ENCODE measurements around the gene NALCN. TPM values are rescaled to one million over a fixed set of nuclear protein-coding genes. Genes with fewer than 3 reads are reported as not detected.

The NALCN gene
- total RNA-seq, 2 experiments from 2014 or later, result not detected

DNA sequence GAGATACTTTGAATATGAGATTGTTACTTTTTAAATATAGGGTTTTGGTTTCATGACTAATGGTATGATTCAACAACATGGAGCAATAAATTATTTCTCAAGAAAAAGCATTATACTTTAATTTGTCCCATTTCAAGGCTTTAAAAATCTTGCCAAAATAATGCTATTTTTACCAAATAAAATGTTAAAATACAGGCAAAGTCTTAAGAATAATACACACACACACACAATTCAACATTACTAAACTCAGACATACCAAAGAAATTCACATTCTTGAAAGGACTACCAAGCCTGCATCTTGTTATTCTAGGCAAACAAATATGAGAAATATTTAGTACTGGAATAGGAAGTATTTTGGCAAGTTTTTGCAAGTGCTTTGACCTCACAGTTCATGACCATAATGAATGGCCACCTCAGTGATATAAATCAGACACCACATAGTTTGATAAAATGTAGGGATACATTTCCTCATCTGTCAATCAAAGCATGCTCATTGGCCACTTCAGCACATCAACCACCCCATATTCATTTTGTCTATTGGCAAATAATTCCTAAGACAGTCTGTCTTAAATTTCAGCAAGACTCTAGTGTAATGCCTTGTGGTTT lies 107.2 kb downstream of the NALCN start:
- ChIA-PET POLR2A (no interaction called here), CTCF (no interaction called here)
- DNase-seq (no peak), ATAC-seq (ENCODE audit: poor library complexity) (no peak)
- Histone ChIP-seq H3K4me1 (ENCODE audit: insufficient read depth, low read length) (no peaks in the 10 kb centered on the region), H3K4me3 (ENCODE audit: low read length) (no peak overlapping the region), H3K27ac (ENCODE audit: low read depth in 1 of 2, low read length in 2 of 2) (no peak overlapping the region), H3K36me3 (ENCODE audit: insufficient read depth, low read length) (no peaks in the 10 kb centered on the region), H3K9me3 (ENCODE audit: control insufficient read depth in 1 of 2, insufficient read depth in 1 of 2, low read length in 2 of 2) (peaks cover 0 to 5% of the 10 kb centered on the region in 2 experiments), H3K27me3 (ENCODE audit: control insufficient read depth in 1 of 2, insufficient read depth in 2 of 2, low read length in 2 of 2) (no peaks in the 10 kb centered on the region)
- no peak overlapping the region for H3K4me3 Mint-ChIP-seq
- H3K36me3 Mint-ChIP-seq (ENCODE audit: low read depth), result no peaks in the 10 kb centered on the region
- TF ChIP-seq, protein P1, sequence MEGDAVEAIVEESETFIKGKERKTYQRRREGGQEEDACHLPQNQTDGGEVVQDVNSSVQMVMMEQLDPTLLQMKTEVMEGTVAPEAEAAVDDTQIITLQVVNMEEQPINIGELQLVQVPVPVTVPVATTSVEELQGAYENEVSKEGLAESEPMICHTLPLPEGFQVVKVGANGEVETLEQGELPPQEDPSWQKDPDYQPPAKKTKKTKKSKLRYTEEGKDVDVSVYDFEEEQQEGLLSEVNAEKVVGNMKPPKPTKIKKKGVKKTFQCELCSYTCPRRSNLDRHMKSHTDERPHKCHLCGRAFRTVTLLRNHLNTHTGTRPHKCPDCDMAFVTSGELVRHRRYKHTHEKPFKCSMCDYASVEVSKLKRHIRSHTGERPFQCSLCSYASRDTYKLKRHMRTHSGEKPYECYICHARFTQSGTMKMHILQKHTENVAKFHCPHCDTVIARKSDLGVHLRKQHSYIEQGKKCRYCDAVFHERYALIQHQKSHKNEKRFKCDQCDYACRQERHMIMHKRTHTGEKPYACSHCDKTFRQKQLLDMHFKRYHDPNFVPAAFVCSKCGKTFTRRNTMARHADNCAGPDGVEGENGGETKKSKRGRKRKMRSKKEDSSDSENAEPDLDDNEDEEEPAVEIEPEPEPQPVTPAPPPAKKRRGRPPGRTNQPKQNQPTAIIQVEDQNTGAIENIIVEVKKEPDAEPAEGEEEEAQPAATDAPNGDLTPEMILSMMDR (IDR thresholded peaks at IDR 0.05), result no peak
- peaks cover 4% of the 10 kb centered on the region for H3K27me3 Mint-ChIP-seq
- intact Hi-C loops (cut with DNase I, micrococcal nuclease), result no loop called here
- no peaks in the 10 kb centered on the region for H3K4me1 Mint-ChIP-seq (ENCODE audit: low read depth)
- H3K27ac Mint-ChIP-seq, result no peak overlapping the region
- H3K9me3 Mint-ChIP-seq, result peaks cover 3% of the 10 kb centered on the region

DNA sequence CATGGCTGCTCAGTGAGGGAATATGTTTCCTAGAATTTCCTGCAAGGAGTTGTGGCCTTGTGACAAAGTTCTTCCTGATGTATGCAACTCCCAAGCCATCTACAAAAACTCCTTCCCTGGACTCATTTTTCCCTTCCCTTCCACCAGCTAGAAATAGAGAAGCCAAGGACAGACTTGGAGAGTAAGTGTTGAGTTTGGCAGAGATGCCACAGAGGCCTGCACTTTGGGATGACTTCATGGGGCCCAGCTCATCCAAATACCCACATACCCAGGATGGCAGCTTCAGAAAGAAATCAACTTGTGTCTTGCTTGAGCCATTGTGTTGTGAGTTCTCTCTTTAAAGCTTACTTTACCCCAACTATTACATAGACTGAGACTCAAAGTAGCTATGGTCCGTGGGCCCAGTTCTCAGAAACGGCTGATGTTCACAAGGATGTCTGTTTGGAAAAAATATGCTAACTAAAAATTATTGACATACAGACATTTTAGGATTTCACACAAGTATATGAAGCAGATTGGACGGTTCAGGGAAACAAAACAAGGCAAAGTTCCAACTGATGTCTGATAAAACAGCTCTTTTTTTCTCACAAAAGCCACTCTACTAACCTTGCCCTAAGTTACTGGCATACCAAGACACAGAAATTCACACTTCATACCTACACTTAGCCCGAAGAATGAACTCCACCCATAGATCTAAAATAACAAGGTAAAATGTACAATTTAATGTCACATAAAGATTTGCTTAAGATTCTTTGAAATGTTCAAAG lies 107.9 kb downstream of the NALCN start:
- ChIA-PET POLR2A (no interaction called here), CTCF (no interaction called here)
- Histone ChIP-seq H3K4me3 (ENCODE audit: low read length) (no peak overlapping the region), H3K9me3 (ENCODE audit: control insufficient read depth in 1 of 2, insufficient read depth in 1 of 2, low read length in 2 of 2) (peaks cover 0 to 5% of the 10 kb centered on the region in 2 experiments), H3K36me3 (ENCODE audit: insufficient read depth, low read length) (no peaks in the 10 kb centered on the region), H3K27me3 (ENCODE audit: control insufficient read depth in 1 of 2, insufficient read depth in 2 of 2, low read length in 2 of 2) (no peaks in the 10 kb centered on the region), H3K4me1 (ENCODE audit: insufficient read depth, low read length) (no peaks in the 10 kb centered on the region), H3K27ac (ENCODE audit: low read depth in 1 of 2, low read length in 2 of 2) (no peak overlapping the region)
- no peaks in the 10 kb centered on the region for H3K36me3 Mint-ChIP-seq (ENCODE audit: low read depth)
- no peak for DNase-seq
- no peak overlapping the region for H3K27ac Mint-ChIP-seq
- H3K27me3 Mint-ChIP-seq, result peaks cover 6% of the 10 kb centered on the region
- TF ChIP-seq, protein P1 (IDR thresholded peaks at IDR 0.05), result no peak
- no peaks in the 10 kb centered on the region for H3K4me1 Mint-ChIP-seq (ENCODE audit: low read depth)
- no peak overlapping the region for H3K4me3 Mint-ChIP-seq
- ATAC-seq (ENCODE audit: poor library complexity), result no peak
- H3K9me3 Mint-ChIP-seq, result peaks cover 3% of the 10 kb centered on the region
- intact Hi-C loops (cut with DNase I, micrococcal nuclease), result no loop called here

DNA sequence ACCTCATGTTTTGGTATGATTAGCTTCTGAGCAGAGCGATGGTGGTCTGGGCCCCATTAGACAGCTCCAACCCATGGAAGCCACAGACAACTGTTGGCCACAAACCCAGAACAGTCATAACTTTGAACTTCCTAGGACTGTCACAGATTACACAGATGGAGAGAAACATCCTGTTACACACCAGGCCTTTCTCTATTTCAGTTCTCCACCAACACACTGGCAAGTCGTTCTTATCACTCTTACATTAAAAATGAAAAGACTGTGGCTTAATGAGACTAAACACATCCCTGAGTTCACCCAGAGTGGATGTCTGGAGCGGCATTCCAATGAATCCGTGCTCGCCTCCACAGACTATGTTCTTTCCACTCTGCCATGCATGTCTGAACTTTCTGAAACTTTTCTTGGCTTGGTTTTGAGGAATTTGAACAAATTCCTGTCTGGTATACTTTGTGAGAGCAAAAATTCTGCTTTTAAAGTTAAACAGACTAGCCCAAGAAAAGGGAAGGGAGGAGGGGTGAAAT lies 109.1 kb downstream of the NALCN start:
- DNase-seq, result no peak
- CTCF ChIA-PET, result no interaction called here
- Histone ChIP-seq H3K4me1 (ENCODE audit: insufficient read depth, low read length) (no peaks in the 10 kb centered on the region), H3K9me3 (ENCODE audit: control insufficient read depth in 1 of 2, insufficient read depth in 1 of 2, low read length in 2 of 2) (peaks cover 0 to 5% of the 10 kb centered on the region in 2 experiments), H3K27ac (ENCODE audit: low read depth in 1 of 2, low read length in 2 of 2) (no peak overlapping the region), H3K4me3 (ENCODE audit: low read length) (no peak overlapping the region), H3K27me3 (ENCODE audit: control insufficient read depth in 1 of 2, insufficient read depth in 2 of 2, low read length in 2 of 2) (no peaks in the 10 kb centered on the region), H3K36me3 (ENCODE audit: insufficient read depth, low read length) (no peaks in the 10 kb centered on the region)
- Mint-ChIP-seq H3K27me3 (peaks cover 10% of the 10 kb centered on the region), H3K36me3 (ENCODE audit: low read depth) (no peaks in the 10 kb centered on the region), H3K4me1 (ENCODE audit: low read depth) (no peaks in the 10 kb centered on the region), H3K9me3 (peaks cover 3% of the 10 kb centered on the region), H3K27ac (no peak overlapping the region), H3K4me3 (no peak overlapping the region)
- TF ChIP-seq, protein P1 (IDR thresholded peaks at IDR 0.05), result no peak
- no peak for ATAC-seq (ENCODE audit: poor library complexity)
- intact Hi-C loops (cut with DNase I, micrococcal nuclease), result no loop called here
- POLR2A ChIA-PET, result no interaction called here
